HG02973 (cell line): ENCODE measurements around the gene RPL37.
"Not testable (repeated sequence)": the region's sequence is repeated elsewhere in the genome, so short reads cannot be mapped to it uniquely, and the experiment has no call there.

Experiments
- ATAC-seq: cut with Tn5 transposase; IDR thresholded peaks from one replicate; pipeline ENCODE4 v1.9.1; 2021; ENCODE audit warnings: moderate library complexity; ENCODE audit not compliant: unreplicated experiment

RPL37 gene

DNA sequence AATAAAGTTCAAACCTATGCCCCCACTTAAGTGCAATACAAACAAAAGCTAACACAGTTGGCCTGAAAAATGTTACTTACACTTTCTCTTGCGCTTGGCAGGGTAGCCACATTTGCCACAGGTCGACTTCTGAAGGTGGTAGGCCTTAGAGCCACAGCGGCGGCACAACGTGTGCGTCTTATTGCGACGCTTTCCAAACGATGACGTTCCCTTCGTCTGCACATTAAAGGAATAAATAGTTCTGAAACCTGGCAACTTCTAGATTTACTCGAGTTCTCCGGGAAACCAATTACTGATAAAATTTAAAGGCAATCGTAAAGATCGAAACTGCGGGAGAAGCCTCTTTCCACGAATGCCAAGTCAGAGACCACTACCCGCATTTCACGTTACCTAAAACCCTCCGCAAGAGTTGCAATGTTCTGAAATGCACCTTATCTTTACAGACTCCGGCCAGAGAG lies 602 bp downstream of the RPL37 start:
- no peak for ATAC-seq

DNA sequence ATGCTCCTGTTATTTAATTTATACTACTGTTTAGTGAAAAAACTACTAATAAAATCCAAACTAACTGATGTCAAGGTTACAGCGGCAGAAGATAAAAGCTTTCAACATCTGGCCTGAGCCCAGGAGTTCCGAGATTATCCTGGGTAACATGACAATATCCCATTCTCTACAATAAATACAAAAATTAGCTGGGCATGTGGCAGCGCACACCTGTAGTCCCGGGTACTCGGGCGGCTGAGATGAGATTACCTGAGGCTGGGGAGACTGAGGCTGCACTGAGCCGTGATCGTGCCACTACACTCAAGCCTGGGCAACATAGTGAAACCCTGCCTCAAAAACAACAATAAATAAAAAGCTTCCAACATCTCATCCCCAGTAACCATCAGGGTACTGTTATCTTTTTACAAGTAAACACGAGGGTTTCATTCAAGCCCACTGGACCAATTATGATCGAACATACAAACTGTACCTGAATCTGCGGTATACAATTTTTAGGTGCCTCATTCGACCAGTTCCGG lies 1.3 kb downstream of the RPL37 start:
- no peak for ATAC-seq

DNA sequence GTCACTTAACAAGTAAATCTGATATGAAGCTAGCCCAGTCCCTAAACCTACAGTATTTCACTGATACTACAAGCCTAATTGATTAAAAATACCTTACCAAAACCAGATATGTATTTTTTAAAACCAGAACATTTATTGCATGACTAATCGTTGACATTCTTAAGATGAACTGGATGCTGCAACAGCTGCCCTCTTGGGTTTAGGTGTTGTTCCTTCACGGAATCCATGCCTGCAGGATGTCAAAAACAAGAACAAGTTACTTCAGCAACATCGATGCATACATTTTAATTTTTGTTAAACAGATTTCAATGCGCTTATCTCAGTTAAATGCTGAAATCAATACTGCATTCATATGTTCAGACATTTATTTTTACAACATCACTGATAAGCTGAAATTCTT lies 2.7 kb downstream of the RPL37 start:
- ATAC-seq, result no peak

DNA sequence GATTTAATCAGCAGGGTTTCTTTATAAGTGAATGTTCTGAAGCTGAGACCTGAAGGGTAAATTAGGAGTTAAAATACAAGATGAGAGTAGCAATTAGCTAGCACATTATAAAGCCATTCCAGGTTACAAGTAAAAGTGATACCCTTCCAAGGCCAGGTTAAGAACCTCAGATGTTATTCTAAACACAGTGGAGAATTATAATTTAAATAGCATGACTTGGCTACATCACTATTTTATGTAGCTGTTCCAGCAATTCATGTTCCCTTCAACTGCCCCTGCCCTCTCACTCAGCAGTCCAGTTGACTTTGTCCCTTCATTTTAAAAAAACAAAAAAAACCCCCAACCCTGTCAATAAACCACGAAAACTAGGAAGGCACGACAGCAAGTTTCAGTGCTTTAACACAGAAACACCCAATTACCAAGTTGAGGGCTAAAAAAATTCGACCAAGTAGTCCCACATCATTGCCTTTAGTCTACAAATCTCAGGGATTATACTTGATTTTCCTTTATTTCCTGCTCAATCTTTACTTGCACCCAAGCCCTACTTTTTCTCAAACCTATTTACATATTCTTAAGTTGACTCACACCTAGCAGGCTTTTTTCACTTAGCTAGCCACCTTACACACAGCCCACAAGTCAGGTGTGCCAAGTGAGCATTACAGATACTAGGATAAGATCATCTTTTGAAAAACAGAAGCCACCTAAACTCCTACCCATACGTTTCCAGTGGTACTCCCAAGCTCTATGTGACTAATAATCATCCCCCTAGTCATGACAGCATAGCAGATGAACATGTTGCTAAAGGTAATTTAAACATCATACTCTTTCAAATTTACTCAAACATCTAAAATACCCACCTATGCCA lies 3.4 kb downstream of the RPL37 start:
- ATAC-seq, result peak; percentile 26

DNA sequence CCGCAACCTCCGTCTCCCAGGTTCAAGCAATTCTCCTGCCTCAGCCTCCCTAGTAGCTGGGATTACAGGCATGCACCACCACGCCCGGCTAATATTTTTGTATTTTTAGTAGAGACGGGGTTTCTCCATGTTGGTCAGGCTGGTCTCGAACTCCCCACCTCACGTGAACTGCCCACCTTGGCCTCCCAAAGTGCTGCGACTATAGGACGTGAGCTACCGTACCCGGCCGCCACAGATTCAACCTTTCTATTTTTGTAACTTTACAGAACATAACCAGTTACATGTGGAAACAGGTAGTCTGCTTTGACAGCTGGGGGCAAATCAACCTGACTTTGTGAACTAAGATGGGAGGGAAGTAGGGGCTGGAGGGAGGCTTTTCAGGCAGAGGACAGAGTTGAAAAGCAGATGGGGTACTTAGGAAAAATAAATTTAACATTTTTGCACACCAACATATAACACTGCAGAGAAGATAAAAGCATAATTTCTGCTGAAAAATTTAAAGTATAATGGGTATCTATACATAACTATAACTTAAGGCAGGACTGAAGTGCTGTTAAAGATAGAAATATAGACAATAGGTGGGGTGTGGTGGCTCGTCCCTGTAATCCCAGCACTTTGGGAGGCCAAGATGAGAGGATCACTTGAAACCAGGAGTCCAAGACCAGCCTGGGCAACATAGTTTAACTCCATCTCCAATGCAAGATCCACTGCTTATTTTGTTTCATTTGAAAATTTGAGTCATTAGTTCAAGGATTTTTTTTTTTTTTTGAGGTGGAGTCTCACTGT lies 5.1 kb downstream of the RPL37 start:
- no peak for ATAC-seq

DNA sequence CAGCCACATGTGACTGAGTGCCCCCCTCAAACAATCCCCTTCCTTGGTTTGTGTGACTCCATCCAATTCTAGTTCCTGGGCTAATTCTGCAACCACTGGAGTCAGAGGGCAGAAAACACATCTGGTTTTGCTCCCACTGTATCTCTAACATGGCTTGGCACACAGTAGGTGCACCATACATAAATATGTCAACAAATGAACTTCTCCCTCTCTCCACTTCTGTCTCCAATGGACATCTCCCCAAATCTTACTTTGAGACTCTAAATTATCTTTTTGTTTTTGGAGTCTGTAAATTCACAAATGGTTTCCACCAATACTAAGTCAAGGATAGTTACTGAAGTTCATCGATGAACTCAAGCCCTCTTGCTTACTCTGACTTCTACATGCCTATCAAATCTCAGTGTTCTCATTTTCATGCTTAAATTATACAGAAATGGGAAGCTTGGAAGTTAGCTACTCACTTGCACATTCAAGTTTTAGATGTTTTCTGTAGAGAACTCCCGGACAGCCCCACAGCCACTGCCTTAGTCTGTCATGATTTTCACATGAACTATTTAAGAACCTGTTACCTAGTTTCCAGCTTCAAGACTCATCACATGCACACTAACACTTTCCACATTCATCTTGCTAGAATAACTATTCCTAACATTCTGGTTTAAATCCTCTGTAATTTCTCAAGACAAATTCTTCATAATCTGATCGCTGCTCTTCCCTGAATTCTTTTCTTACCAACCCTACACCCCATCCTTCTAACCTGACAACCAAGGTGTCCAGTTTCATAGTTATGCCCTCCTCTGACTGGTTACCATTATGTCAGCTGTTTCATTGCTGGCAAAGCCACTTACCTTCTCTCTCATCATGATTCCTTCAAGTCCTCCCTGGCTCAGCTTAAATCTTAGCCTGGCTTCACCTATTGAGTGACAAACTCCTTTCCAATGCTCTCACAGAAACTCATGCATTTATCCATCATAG lies 6.0 kb downstream of the RPL37 start:
- ATAC-seq, result no peak

DNA sequence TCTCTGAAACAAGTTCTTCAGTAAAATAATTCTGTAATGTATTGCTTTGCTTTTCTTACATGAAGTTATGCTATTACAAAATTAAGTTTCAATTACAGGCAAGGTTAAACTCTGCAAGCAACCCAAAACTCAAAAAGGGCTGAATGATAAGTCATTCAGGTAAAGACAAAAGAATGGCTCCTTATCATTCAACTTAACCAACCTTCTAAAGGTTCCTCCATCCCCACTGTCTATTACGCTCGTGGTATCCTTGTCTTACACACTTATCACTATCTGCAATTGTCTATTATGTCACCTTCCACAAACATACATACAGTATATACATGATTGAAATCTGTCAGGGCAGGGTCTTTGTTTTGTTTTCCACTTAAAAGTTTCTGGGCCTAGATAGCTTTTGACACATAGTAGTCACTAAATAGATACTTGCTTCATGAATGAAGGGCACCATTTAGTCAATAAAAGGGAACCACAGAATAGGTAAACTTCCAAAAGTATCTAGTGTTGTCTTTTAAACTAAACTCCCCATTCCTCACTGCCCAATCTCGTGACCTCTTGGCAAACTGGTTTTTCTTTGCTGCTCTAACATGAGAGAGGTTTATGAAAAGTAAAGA lies 6.9 kb downstream of the RPL37 start:
- no peak for ATAC-seq

DNA sequence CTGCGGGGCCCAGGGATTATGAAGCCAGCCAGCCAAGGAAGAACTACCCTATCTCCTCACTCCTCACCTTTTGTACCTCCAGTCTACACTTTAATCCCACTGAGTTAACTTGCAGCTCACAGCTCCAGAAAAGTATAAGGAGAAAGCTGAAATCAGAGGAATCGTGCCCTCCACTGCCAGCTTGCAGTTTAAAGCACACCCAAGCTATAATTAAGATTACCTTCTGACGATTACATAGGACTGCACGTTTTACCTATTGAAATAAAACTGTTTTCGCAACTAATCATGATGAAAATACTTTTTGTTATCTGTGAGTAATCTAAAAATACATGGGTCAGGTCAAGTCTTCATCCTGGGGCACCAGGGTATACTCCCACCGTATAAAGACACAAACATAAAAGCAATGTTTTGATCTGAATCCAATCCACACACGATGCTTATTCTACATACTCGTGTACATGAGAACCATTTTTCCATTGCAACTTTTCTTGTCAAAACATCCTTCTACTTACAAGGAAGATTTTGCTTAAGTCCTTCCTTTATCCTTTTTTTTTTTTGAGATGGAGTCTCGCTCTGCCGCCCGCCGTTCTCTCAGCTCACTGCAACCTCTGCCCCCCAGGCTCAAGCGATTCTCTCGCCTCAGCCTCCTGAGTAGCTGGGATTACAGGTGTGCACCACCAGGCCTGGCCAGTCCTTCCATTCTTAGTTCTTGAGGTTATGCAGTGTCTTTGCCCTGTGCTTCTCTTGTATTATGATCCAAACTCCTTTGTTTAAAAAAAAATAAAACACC lies 7.6 kb downstream of the RPL37 start:
- no peak for ATAC-seq

DNA sequence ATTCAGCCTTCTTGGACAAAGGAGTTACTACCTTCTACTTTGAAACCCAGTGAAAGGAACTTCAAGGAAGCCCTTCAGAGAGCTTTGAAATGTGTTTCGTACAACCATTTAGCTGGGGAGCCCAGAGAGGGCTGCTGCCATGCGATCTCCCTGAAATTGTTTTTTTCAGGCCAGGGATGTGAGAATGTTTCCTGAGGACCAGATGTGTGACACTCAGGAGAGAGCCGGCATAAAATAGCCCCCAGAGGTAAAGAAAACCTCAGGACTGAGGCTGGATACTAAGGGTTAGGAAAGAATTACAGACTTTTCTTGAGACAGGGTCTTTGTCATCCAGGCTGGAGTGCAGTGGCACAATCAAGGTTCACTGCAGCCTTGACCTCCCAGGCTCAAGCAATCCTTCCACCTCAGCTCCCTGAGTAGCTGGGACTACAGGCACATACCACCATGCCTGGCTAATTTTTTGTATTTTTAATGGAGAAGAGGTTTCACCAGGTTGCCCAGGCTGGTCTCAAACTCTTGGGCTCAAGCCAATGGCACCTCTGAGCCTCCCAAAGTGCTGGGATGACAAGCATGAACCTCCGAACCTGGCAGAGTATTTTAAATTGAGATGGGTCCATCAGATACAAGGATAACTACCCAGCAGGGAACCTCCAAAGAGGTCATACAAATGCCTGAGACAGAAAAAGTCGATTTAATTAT lies 8.4 kb downstream of the RPL37 start:
- ATAC-seq, result no peak

DNA sequence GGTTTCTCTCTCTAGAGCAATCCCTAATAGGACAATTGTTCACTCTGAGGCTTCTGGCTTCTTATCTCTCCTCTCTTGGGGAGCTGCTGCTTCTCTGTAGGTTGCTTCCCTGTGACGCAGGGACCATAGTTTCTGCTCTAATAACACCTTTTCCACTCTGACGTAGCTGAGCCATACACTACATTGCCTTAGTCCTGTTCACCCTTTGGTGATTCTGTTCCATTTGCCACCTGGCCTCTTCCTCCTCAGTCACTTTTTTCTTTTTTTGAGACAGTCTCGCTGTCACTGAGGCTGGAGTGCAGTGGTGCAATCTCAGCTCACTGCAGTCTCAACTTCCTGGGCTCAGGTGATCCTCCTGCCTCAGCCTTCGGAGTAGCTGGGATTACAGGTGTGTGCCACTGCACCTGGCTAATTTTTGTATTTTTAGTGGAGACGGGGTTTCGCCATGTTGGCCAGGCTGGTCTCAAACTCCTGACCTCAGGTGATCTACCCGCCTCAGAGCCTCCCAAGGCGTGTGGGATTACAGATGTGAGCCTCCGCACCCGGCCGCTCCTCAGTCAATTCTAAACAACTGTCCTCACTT lies 9.5 kb downstream of the RPL37 start:
- ATAC-seq, result not testable (repeated sequence)

DNA sequence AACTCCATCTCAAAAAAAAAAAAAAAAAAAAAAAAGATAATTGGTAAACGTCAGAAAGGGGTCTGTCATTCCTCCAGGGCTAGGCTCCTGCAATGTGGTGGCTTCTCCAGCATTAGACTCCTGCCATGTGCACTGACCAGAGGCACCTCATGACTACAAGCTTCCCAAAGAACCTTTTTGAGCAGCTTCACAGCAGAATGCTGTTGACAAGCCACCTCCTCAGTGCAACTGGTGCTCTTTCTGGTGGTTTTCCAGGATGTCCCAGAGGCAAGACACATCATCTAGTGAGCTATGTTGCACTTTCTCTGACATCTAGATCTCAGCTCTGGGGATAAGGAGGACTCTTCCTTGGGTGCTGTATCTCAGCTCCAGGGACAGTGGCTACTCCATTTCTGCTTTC lies 11.6 kb downstream of the RPL37 start:
- ATAC-seq, result no peak

DNA sequence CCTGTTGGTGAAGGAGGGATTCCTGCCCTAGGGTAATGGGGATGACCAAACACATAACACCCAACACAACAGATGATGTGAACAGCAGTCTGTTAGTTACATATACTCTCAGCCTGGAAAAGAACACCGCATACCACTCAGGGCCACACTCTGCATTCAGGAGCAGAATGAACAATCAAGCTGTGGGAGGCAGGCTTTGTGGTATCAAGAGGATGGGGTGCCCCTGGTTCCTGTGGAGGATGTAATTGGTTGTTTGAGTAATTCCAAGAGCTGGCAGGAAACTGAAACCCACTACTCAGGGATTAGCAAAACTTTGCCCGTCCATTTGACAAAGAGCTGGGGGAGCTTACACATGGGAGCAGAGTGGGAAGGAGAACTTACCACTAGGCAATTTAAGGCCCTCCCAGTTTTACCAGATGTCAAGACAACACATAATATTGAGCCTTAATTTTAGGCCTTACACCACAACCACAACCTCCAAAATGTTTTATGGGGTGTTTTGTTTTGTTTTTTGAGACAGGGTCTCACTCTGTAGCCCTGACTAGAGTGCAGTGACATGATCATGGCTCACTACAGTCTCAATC lies 21.2 kb downstream of the RPL37 start:
- no peak for ATAC-seq

DNA sequence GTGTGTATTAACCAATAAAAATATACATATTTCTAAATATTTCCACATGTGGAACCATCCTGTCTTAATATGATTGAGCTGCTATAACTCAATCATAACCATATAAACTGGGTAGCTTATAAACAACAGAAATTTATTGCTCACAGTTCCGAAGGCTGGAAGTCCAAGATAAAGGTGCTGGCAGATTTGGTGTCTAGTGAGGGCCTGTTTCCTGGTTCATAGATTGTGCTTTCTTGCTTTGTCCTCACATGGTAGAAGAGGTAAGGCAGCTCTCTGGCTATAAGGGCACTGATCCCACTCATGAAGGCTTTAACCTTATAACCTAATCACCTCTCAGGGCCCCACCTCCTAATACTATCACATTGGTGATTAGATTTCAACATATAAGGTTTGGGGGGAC lies 22.9 kb downstream of the RPL37 start:
- no peak for ATAC-seq

DNA sequence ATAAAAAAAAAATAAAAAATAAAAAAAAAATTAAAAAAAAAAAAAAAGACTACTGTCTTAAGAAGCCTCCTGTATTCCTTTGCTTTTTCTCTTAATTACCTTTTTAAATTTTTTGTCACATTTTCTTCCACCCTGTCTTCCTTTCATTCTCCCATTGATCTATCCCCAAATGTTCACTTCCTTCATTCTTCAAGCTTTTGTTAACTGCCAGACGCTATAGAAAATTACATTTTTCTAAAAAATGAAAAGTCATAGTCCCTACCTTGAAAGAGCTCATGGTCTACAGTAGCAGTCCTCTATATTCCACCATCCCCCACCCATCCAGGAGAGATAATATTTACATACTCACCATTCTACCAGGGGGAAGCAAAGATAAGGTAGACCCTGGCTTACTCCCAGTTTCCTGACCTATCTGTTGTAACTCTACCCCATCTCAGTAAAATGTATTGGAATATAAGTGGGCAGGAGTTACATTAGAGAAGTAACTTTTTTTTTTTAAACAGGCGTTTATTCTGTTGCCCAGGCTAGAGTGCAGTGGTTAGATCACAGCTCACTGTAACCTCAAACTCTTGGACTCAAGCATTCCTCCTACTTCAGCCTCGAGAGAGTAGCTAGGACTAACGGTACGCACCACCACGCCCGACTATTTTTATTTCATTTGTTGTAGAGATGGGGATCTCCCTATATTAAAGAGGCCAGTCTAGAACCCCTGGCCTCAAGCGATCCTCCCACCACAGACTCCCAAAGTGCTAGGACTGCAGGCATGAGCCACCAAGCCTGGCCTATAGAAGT lies 33.1 kb downstream of the RPL37 start:
- ATAC-seq, result no peak

DNA sequence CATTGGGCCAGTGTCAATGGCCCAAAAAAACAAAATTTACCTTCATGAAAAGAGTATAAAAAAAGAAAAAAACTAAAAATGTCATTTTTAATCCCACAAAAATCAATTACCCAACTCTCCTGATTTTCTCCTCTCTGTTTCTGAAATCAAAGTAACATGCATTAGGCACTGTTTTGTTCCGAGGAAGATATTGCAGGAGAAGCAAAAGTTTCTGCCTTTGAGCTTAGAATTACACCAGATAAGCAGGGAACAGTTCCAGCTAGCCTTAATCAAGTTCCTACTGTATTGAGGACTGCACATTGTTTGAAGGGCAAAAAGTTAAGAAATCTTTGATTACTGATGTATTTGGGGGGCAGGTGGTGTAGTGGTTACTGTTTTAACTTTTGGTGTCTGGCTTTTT lies 35.8 kb downstream of the RPL37 start:
- ATAC-seq, result no peak

DNA sequence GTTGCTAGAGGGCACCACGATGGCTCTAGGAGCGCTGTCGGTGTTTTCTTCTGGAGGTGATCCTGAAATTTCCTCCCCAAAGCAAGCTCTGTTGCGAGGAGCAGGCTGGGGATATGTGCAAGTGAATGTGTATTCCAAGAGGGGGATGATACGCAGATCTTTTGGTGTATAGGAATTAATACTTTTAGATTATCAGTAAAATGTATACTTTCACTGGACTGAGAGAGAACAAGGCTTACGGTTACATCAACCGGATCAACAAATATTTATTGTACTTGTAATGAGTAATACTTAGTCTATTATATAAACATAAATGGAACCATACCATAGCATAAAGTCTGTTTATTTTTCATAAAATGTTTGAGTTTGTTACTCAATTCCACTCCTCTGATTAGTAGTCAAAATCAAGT lies 36.2 kb downstream of the RPL37 start:
- ATAC-seq, result no peak

DNA sequence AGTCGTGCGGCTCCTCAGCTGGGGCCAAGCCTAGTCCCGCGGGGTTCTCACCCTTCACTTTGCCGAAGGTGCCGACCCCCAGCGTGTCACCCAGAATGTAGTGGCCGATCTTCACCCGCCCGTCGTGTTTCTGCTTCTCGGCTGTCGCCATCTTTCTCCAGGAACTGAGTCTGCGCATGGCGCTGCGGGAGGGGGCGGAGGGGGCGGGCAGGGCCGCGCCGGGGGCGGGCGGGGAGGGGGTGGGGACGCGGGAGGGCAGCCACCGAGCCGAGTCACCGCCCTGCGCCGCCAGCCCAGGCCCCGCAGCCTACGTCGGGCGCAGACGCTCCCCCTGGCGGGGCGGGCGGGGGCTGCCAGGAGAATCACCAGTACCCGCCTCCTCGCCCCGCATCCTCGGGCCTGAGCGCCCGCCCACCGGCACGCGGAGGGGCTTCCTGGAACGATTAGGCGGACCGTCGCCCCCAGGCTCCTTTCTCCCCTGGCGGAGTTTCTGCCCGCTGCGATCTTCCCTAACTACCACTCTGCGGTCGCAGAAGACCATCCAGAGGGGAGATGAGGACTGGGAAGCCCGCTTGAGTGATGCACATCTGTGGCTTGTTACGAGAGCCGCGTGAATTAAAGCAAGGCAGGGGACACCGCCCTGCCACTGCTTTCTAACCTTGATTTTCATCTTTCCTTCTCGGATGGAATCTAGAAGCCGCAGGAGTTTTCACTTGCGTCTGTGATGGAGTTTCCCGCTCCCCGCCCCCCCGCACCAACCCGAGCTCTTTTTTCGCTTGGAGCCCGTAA lies 36.8 kb downstream of the RPL37 start, which contains the start of gene PRKAA1:
Gene PRKAA1 (minus strand): TSS at position 363 of the 789 bp plus-strand sequence. CDS start 185 bp downstream, at position 178.
- ATAC-seq, result peak; percentile 98
